Activated naive CD4-positive, alpha-beta T cell (primary cell): Measurements from ENCODE around the gene NUP85.
"Not testable (repeated sequence)": the region's sequence is repeated elsewhere in the genome, so short reads cannot be mapped to it uniquely, and the experiment has no call there.

Source experiments
- DNase-seq, 4 experiments: peaks; one replicate each; lab custom pipeline; 2025; lab: John Stamatoyannopoulos, UW

Gene NUP85

DNA sequence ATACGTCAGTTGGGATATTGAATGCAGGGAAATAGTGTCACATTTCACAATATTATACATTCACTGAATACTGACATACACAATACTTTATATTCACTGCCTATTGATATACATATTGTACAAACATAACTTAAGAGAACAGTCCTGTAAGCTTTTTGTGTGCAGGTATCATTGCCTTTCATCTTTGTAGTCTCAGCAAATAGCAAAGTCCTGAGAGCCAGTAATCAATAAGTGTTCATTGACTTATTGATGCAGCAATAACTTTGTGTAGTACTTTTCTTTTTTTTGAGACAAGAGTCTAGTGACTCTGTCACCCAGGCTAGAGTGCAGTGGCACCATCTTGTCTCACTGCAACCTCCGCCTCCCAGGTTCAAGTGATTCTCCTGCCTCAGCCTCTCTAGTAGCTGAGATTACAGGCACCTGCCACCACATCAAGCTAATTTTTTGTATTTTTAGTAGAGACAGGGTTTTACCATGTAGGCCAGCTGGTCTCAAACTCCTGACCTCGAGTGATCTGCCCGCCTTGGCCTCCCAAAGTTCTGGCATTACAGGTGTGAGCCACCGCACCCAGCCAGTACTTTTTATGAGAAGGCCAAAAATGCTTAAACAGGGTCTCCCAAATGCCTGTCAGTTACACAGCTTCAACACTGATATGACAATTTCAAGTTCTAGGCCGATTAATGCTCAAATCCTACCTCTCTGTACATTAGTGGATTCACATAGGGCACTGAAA, 5.4 kb upstream of the NUP85 start:
- DNase-seq = no peak

GRCh38 chr17:75205793-75206163, 299 bp downstream of the NUP85 start:
- no peak for DNase-seq

- DNase-seq = not testable (repeated sequence)
Observed at GRCh38 chr17:75207050-75207407, 1.6 kb downstream of the NUP85 start.

GRCh38 chr17:75207760-75208159, 2.3 kb downstream of the NUP85 start:
- no peak for DNase-seq

DNA sequence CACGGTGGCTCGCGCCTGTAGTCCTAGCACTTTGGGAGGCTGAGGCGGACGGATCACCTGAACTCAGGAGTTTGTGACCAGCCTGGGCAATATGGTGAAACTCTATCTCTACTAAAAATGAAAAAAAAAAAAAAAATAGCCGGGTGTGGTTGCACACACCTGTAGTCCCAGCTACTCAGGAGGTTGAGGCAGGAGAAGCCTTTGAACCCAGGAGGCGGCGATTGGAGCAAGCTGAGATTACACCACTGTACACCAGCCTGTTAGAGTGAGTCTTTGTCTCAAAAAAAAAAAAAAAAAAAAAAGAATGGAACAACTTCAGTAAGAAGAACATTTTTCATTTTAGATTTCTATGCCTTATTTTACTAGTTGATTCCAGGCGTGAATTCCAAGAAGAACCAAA, 2.7 kb downstream of the NUP85 start:
- no peak for DNase-seq

GRCh38 chr17:75209061-75209460, 3.6 kb downstream of the NUP85 start:
- no peak for DNase-seq

GRCh38 chr17:75218131-75218530, 12.7 kb downstream of the NUP85 start:
- DNase-seq = no peak

GRCh38 chr17:75219815-75220214, 14.3 kb downstream of the NUP85 start:
- no peak for DNase-seq

GRCh38 chr17:75225016-75225415, 19.5 kb downstream of the NUP85 start:
- no peak for DNase-seq

GRCh38 chr17:75227729-75228128, 22.2 kb downstream of the NUP85 start:
- no peak for DNase-seq

DNA sequence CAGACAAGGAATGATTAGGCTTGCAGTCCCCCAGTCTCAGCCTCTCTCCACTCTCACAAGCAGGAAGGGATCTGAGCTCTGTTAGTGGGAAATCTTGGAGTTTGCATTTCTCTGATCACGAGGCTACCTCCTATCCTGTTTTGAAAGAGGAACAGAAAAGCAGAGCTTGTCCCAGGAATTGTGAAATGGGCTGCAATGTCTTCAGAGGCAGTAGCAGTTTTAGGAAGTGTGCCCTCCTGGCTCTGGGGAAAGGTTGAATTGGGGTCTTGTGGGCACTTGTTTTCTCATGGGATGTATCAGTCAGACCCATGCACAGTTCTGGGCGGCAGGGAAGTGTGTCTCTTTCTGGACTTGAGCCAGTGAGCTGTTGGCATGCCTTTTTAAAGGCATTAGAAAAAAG, 22.8 kb downstream of the NUP85 start:
- DNase-seq = no peak

GRCh38 chr17:75228847-75229246, 23.4 kb downstream of the NUP85 start:
- no peak for DNase-seq

DNA sequence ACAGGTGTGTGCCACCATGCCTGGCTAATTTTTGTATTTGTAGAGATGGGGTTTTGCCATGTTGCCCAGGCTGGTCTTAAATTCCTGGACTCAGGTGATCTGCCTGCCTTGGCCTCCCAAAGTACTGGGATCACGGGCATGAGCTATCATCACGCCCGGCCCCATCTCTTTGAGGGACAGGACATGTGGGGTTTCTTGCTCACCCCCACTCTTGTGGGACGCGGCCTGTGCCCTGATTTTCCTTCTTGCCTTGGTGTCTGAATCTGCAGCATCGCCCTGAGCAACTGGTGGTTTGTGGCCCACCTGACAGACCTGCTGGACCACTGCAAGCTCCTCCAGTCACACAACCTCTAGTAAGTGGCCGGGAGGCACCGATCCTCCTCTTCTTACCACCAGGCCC, 25.6 kb downstream of the NUP85 start:
- DNase-seq = no peak

GRCh38 chr17:75231741-75232464, 26.4 kb downstream of the NUP85 start:
- no peak for DNase-seq

- DNase-seq = no peak
Observed at GRCh38 chr17:75232786-75233185, 27.3 kb downstream of the NUP85 start.

GRCh38 chr17:75237100-75238014, 31.9 kb downstream of the NUP85 start:
- no peak for DNase-seq

- no peak for DNase-seq
Observed at GRCh38 chr17:75238020-75238580, 32.6 kb downstream of the NUP85 start.

GRCh38 chr17:75238684-75239191, 33.3 kb downstream of the NUP85 start:
- peak in 3 of 4 experiments; percentile 24 to 56 (median 45) for DNase-seq

GRCh38 chr17:75239214-75239613, 33.7 kb downstream of the NUP85 start:
- DNase-seq = no peak

DNA sequence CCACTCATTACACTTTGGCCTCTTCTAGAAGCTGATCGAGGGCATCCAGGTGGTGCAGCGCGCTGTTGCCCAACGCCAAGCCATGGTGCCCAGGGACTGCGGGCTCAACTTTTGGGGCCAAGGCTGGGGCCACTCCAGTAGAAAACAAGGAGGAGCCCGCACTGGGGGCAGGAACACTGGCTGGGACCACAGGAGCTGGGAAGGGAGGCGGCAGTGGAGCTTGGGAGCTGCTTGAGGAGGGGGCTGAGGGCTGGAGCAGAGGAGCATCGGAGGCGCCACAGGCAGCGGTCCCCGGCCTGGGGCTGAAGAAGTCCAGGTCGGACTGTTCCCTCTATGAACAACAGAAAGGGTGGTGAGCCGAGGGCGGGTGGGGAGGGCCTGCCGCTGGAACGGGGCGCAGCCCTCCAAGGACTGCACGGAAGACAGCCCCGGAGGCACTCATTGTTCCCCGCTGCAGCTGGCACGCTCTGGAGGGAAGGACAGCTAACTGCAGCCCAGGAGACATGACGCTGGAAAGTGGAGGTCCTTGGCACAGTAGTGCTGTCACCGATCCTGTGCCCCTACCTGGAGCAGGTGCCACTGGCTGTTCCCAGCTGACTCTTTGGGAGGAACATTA, 34.4 kb downstream of the NUP85 start:
- DNase-seq = no peak

DNA sequence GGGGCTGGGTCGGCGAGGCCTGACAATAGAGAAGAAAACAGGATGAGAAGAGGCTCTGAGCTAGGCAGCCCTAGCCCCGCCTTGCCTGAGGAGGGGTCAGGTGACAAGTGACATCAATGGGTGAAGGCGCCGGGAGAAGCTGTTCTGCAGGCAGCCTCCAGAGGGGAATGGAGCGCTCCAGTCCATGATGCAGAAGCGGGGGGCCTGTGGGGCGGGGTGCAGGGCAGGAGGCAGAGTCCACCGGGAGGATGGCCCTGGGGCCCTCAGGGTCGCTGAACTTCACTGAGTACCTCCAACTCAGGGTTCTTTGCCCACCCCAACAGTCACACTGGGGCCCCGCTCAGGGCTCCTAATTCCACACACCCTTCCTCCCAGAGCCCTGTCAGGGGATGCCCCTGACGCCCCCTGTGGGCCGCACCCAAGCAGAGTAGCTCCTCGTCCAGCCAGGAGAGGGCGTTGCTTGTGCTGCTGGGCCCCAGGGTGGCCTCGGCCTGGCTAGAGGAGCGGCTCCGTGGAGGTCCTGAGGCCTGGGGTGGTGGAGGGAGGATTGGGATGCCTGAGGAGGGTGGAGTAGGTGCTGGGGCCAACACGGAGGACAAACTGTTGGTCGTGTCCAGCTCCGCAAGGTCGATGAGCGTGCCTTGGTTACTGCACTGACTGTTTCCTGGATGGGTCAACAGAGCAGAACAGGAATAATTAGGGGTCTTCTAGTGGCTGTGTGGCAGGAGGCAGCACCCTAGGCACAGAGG, 35.1 kb downstream of the NUP85 start:
- peak in 1 of 4 experiments; percentile 20 for DNase-seq
